MM.1S (cell line): ENCODE data around the gene FES.

ENCODE experiments used
- DNase-seq: peaks from one replicate; pipeline ENCODE4 v3.0.0-alpha.2; 2015
- H2AFZ ChIP-seq: fragments of 300-600 bp; sonication (generic); 2 replicates; pipeline ENCODE4 v1.6.0; 2016; ENCODE audit warnings: antibody characterized with exemption, low read length
- H3F3A ChIP-seq: fragments of 300-600 bp; sonication (generic); 2 replicates; pipeline ENCODE4 v1.6.1; 2016; ENCODE audit warnings: mild to moderate bottlenecking, antibody characterized with exemption, low read length, moderate library complexity, mixed read lengths; ENCODE audit not compliant: insufficient read depth
- H3K27ac ChIP-seq: fragments of 300-600 bp; sonication (generic); 2 replicates; pipeline ENCODE4 v1.5.1; 2016; ENCODE audit warnings: mild to moderate bottlenecking, low read length
- H3K27me3 ChIP-seq: fragments of 300-600 bp; sonication (generic); replicated peaks from 2 replicates; pipeline ENCODE4 v1.6.0; 2016; ENCODE audit warnings: low read length; ENCODE audit not compliant: insufficient read depth
- H3K36me3 ChIP-seq: fragments of 300-600 bp; sonication (generic); replicated peaks from 2 replicates; pipeline ENCODE4 v1.6.1; 2016; ENCODE audit warnings: mild to moderate bottlenecking, low read length, mixed read lengths; ENCODE audit not compliant: insufficient read depth
- H3K4me1 ChIP-seq: fragments of 300-600 bp; sonication (generic); 2 replicates; pipeline ENCODE4 v1.6.1; 2016; ENCODE audit warnings: low read length, mixed read lengths
- H3K4me2 ChIP-seq: fragments of 300-600 bp; sonication (generic); 2 replicates; pipeline ENCODE4 v1.6.0; 2016; ENCODE audit warnings: low read depth, low read length
- H3K4me3 ChIP-seq: fragments of 300-600 bp; sonication (generic); 2 replicates; pipeline ENCODE4 v1.5.1; 2016; ENCODE audit warnings: low read length, mixed read lengths
- H3K79me2 ChIP-seq: fragments of 300-600 bp; sonication (generic); 2 replicates; pipeline ENCODE4 v1.6.1; 2016; ENCODE audit warnings: mixed run types, low read length, mixed read lengths
- H3K9ac ChIP-seq: fragments of 300-600 bp; sonication (generic); 2 replicates; pipeline ENCODE4 v1.6.1; 2016; ENCODE audit warnings: low read length, mixed read lengths
- H3K9me2 ChIP-seq: fragments of 300-600 bp; sonication (generic); replicated peaks from 2 replicates; pipeline ENCODE4 v1.6.1; 2016; ENCODE audit warnings: mild to moderate bottlenecking, low read length, mixed read lengths; ENCODE audit not compliant: insufficient read depth
- H3K9me3 ChIP-seq: fragments of 300-600 bp; sonication (generic); replicated peaks from 2 replicates; pipeline ENCODE4 v1.6.1; 2016; ENCODE audit warnings: mild to moderate bottlenecking, low read length, mixed read lengths; ENCODE audit not compliant: insufficient read depth
- H4K20me1 ChIP-seq: fragments of 300-600 bp; sonication (generic); 2 replicates; pipeline ENCODE4 v1.6.1; 2016; ENCODE audit warnings: mild to moderate bottlenecking, low read length, moderate library complexity, mixed read lengths; ENCODE audit not compliant: insufficient read depth
- EZH2 ChIP-seq: fragments of 300-600 bp; sonication (generic); optimal IDR thresholded peaks from 2 replicates; pipeline ENCODE3; 2017; ENCODE audit warnings: low read depth, mild to moderate bottlenecking, antibody characterized with exemption, low read length, mixed read lengths
- EZH2phosphoT487 ChIP-seq: fragments of 300-600 bp; sonication (generic); IDR thresholded peaks from 2 replicates; pipeline ENCODE4 v1.6.1; 2018; ENCODE audit warnings: antibody characterized with exemption, low read length
- TF ChIP-seq, protein P1 (sequence below): fragments of 300-600 bp; sonication (generic); IDR thresholded peaks from 2 replicates; pipeline ENCODE4 v1.5.1; 2016; ENCODE audit warnings: antibody characterized with exemption, low read length, mixed read lengths

The FES gene

DNA sequence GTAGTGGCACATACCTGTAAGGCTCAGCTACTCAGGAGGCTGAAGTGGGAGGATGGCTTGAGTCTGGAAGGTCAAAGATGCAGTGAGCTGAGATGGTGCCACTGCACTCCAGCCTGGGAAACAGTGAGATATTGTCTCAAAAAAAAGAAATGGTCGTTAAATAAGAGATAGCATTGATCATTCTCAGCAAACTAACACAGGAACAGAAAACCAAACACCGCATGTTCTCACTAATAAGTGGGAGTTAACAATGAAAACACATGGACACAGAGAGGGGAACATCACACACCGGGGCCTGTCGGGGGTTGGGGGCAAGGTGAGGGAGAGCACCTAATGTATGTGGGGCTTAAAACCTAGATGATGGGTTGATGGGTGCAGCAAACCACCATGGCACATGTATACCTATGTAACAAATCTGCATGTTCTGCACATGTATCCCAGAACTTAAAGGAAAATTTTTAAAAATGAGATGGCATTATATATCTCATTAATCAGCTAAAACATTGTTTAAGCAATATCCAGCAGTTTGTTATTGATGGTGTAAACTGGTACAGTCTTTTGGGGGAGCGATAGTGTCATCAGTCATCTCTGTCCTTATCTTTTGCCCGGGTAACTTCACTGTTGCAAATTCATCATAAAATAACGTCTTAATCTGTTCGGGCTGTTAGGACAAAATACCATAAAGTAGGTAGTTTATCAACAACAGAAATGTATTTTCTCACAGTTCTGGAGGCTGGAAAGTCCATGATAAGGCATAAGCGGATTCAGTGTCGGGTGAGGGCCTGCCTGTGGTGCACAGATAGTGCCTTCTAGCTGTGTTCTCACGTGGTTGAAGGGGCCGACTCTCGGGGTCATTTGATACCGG is 17.1 kb downstream of the FES start:
- H2AFZ ChIP-seq = peak overlapping the region; percentile 96
- peak overlapping the region; percentile 81 for H3K4me3 ChIP-seq
- H3F3A ChIP-seq = peaks cover 21% of the 10 kb centered on the region
- peaks cover 8% of the 10 kb centered on the region; the same call in 1 of the 2 replicates for H3K4me1 ChIP-seq
- no peaks in the 10 kb centered on the region for H3K9me3 ChIP-seq
- no peak for DNase-seq
- TF ChIP-seq EZH2phosphoT487 (no peak), EZH2 (no peak)
- TF ChIP-seq, protein P1, sequence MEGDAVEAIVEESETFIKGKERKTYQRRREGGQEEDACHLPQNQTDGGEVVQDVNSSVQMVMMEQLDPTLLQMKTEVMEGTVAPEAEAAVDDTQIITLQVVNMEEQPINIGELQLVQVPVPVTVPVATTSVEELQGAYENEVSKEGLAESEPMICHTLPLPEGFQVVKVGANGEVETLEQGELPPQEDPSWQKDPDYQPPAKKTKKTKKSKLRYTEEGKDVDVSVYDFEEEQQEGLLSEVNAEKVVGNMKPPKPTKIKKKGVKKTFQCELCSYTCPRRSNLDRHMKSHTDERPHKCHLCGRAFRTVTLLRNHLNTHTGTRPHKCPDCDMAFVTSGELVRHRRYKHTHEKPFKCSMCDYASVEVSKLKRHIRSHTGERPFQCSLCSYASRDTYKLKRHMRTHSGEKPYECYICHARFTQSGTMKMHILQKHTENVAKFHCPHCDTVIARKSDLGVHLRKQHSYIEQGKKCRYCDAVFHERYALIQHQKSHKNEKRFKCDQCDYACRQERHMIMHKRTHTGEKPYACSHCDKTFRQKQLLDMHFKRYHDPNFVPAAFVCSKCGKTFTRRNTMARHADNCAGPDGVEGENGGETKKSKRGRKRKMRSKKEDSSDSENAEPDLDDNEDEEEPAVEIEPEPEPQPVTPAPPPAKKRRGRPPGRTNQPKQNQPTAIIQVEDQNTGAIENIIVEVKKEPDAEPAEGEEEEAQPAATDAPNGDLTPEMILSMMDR = no peak
- peak overlapping the region; percentile 95 for H3K4me2 ChIP-seq
- peaks cover 25% of the 10 kb centered on the region for H3K79me2 ChIP-seq
- peak overlapping the region; percentile 73; the same call in 1 of the 2 replicates for H3K27ac ChIP-seq
- H3K36me3 ChIP-seq = 0 out of 2 replicates have a peak, but pooled peaks cover 8% of the 10 kb centered on the region
- no peaks in the 10 kb centered on the region for H3K27me3 ChIP-seq
- H3K9ac ChIP-seq = peak overlapping the region; percentile 69; the same call in 1 of the 2 replicates
- H4K20me1 ChIP-seq = no peaks in the 10 kb centered on the region
- no peaks in the 10 kb centered on the region for H3K9me2 ChIP-seq

DNA sequence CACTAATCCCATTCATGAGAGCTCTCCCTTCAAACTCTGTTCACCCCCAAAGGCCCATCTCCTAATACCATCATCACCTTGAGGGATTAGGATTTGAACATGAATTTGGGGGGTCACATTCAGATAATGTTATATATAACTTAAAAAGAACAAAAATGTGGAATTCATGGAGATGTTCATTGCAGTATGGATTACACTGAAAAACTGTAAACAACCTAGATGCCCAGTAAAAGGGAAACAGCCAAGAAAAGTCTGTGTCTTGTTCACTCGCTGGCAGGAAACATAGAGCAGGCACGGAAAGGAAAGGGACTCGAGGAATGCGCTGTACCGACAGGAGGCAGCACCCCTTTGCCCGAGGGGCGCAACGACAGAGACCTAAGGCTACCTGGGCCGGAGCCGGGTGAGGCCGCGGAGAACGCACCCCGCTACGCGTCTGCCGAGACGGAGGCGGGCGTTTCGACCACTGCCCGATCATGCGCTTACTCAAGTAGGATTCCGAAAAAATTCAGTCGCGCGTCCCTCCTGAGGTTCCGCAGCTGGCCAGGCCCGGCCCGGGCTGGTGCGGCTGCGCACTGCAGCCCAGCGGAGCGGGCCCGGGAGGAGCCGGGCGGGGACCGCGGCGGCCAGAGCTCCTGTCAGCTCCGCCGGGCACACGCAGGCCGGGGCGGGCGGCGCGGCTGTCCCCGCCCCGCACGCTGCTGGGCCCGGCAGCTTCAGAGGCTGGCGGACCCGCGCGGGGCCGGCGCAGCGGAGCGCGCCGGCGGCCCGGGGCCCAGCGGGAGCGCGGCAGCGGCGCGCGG is 17.9 kb downstream of the FES start:
- Histone ChIP-seq H3K79me2 (peaks cover 25% of the 10 kb centered on the region), H4K20me1 (no peaks in the 10 kb centered on the region), H2AFZ (peak overlapping the region; percentile 96), H3K27ac (peak overlapping the region; percentile 73), H3K36me3 (0 out of 2 replicates have a peak, but pooled peaks cover 8% of the 10 kb centered on the region), H3K4me2 (peak overlapping the region; percentile 95), H3K27me3 (no peaks in the 10 kb centered on the region), H3F3A (peaks cover 21% of the 10 kb centered on the region), H3K9ac (peak overlapping the region; percentile 69), H3K9me2 (no peaks in the 10 kb centered on the region), H3K9me3 (no peaks in the 10 kb centered on the region), H3K4me3 (peak overlapping the region; percentile 81), H3K4me1 (peaks cover 5% of the 10 kb centered on the region; the same call in 1 of the 2 replicates)
- DNase-seq = peak; percentile 87
- no peak for TF ChIP-seq EZH2
- TF ChIP-seq, protein P1 = peak; percentile 79

DNA sequence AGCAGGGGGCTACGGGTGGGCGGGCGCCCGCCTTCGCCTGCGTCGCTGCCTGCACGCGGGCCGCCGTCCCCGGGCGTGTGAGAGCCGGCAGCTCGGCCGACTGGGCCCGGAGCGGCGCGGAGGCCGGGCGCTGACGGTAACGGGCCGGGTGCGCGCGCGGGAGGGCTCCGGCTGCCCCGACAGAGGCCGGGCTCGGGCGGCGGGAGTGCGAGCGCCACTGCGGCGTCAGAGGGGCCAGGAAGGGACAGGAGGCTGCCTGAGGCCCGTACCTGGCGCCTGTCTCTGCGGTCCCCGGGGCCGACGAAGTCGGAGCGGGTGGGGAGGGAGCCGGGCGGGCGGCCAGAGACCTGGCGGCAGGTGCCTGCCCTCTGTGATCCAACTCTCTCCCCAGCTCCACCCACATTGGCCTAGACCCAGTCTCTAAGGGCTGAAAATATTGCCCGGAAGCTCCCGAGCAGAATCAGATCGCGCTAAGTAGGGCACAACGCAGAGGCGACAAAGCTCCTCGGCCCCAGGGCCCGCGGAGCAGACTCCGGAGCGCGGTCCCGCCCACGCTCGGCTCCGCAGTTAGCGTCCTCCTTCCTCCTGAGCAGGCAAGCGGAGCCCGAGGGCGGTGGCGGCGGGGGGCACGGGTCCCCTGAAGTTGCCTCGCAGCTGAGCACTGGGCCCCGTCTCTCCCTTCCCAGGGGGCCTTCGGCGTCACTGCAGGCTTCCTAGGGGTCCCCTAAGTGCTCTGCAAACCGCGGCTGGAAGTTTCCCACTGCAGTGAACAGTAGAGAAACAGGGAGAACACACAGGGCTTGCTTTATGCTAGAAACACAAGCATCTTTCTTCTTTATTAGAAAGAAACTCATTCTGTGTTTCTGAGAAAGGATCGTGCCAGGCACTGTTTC is 18.8 kb downstream of the FES start, which contains the start of gene MAN2A2:
Gene MAN2A2, plus strand, starts transcription at position 463 of the 893 bp plus-strand sequence. CDS start 906 bp downstream, outside the sequence.
- Histone ChIP-seq H3K4me2 (peak within 1 kb of the TSS; percentile 99), H3K4me1 (peaks cover 5% of the 10 kb centered on the region; the same call in 1 of the 2 replicates), H4K20me1 (no peaks in the 10 kb centered on the region), H2AFZ (peak within 1 kb of the TSS; percentile 96), H3F3A (peaks cover 21% of the 10 kb centered on the region), H3K27me3 (no peaks in the 10 kb centered on the region), H3K4me3 (peak within 1 kb of the TSS; percentile 87), H3K9me2 (no peaks in the 10 kb centered on the region), H3K79me2 (peaks cover 25% of the 10 kb centered on the region), H3K27ac (peak within 1 kb of the TSS; percentile 77), H3K36me3 (0 out of 2 replicates have a peak, but pooled peaks cover 8% of the 10 kb centered on the region), H3K9me3 (no peaks in the 10 kb centered on the region), H3K9ac (peak within 1 kb of the TSS; percentile 73)
- no peak for TF ChIP-seq EZH2
- TF ChIP-seq EZH2phosphoT487 = no peak
- TF ChIP-seq, protein P1 = no peak
- peak; percentile 81 for DNase-seq
